SK-N-DZ (cell line): ENCODE data around the gene CISD3.

ENCODE experiments used
- DNase-seq: peaks from one replicate; pipeline ENCODE4 v3.0.0-alpha.2; 2015; ENCODE audit warnings: low spot score
- small RNA-seq, 2 experiments: library from RNA; depleted of rRNA; stranded (forward); fragments of <200 nt; gene quantifications; one replicate each; pipeline ENCODE3, GENCODE V24; 2014

CISD3 gene

GRCh38 chr17:38773258-38773657 lies 43.1 kb downstream of the CISD3 start:
- no peak for DNase-seq

- DNase-seq, result no peak
Measured at GRCh38 chr17:38777641-38778250, 47.6 kb downstream of the CISD3 start.

GRCh38 chr17:38779965-38780752 lies 50.0 kb downstream of the CISD3 start:
- DNase-seq, result no peak

- no peak for DNase-seq
Measured at GRCh38 chr17:38783227-38783626, 53.1 kb downstream of the CISD3 start.

Small RNA genes within 50 kb of the gene (small RNA-seq; reads per million reads assigned to genes)
- gene MIR4726 (0 to 0.09 reads per million in 2 experiments), gene MIR4734 (0.03 to 0.04 reads per million in 2 experiments), gene RNA5SP440 (1.3 to 2.4 reads per million in 2 experiments), gene RNU6-866P (0 reads per million in 2 experiments)
